IPS-20b (cell line): Measurements from ENCODE around the gene POC5.
"Not testable (repeated sequence)": the region's sequence is repeated elsewhere in the genome, so short reads cannot be mapped to it uniquely, and the experiment has no call there.

Experiments
- H3K27ac ChIP-seq: one replicate; pipeline ENCODE4 v1.5.1; 2013; ENCODE audit warnings: low read length
- H3K27me3 ChIP-seq: 2 replicates; pipeline ENCODE4 v1.6.1; 2013; ENCODE audit warnings: mild to moderate bottlenecking, low read length, inconsistent platforms; ENCODE audit not compliant: insufficient read depth
- H3K36me3 ChIP-seq: 2 replicates; pipeline ENCODE4 v1.6.1; 2013; ENCODE audit warnings: low read depth, mild to moderate bottlenecking, inconsistent platforms, low read length, moderate library complexity; ENCODE audit not compliant: insufficient read depth
- H3K4me1 ChIP-seq: 2 replicates; pipeline ENCODE4 v1.6.1; 2013; ENCODE audit warnings: mild to moderate bottlenecking, control low read depth, inconsistent platforms, low read length, moderate library complexity; ENCODE audit not compliant: insufficient read depth
- H3K4me3 ChIP-seq: 2 replicates; pipeline ENCODE4 v1.5.1; 2013; ENCODE audit warnings: mild to moderate bottlenecking, low read length, inconsistent platforms
- H3K9ac ChIP-seq: 2 replicates; pipeline ENCODE4 v1.6.1; 2013; ENCODE audit warnings: low read depth, mild to moderate bottlenecking, inconsistent platforms, low read length, moderate library complexity
- H3K9me3 ChIP-seq: 2 replicates; pipeline ENCODE4 v1.6.1; 2013; ENCODE audit warnings: mild to moderate bottlenecking, low read depth, low read length, inconsistent platforms; ENCODE audit not compliant: insufficient read depth

POC5 gene

GRCh38 chr5:75701856-75702255 lies 15.4 kb downstream of the POC5 start:
- no peaks in the 10 kb centered on the region for H3K4me1 ChIP-seq
- no peaks in the 10 kb centered on the region for H3K27me3 ChIP-seq
- H3K4me3 ChIP-seq, result no peak overlapping the region
- H3K36me3 ChIP-seq, result peaks cover 26% of the 10 kb centered on the region
- no peak overlapping the region for H3K27ac ChIP-seq
- no peaks in the 10 kb centered on the region for H3K9me3 ChIP-seq
- no peak overlapping the region for H3K9ac ChIP-seq

GRCh38 chr5:75695472-75696351 lies 21.5 kb downstream of the POC5 start:
- not testable (repeated sequence) for H3K4me1 ChIP-seq, H3K27me3 ChIP-seq, H3K9me3 ChIP-seq, H3K9ac ChIP-seq, H3K4me3 ChIP-seq
- H3K36me3 ChIP-seq, result peaks cover 27% of the 10 kb centered on the region
- peak overlapping the region; percentile 47 for H3K27ac ChIP-seq

- Histone ChIP-seq H3K9me3 (no peaks in the 10 kb centered on the region), H3K36me3 (peaks cover 35% of the 10 kb centered on the region), H3K4me3 (no peak overlapping the region), H3K27me3 (no peaks in the 10 kb centered on the region), H3K27ac (no peak overlapping the region), H3K4me1 (no peaks in the 10 kb centered on the region), H3K9ac (no peak overlapping the region)
Observed at GRCh38 chr5:75694781-75695180, 22.5 kb downstream of the POC5 start.

GRCh38 chr5:75690669-75691068 lies 26.6 kb downstream of the POC5 start:
- Histone ChIP-seq H3K27ac (no peak overlapping the region), H3K36me3 (peaks cover 58% of the 10 kb centered on the region)

GRCh38 chr5:75686480-75686879 lies 30.8 kb downstream of the POC5 start:
- Histone ChIP-seq H3K4me1 (no peaks in the 10 kb centered on the region), H3K9ac (no peak overlapping the region), H3K9me3 (no peaks in the 10 kb centered on the region), H3K4me3 (no peak overlapping the region), H3K27ac (no peak overlapping the region), H3K27me3 (no peaks in the 10 kb centered on the region), H3K36me3 (peaks cover 47% of the 10 kb centered on the region)

More at GRCh38 chr5:75690669-75691068, 26.6 kb downstream of the POC5 start:
- Histone ChIP-seq H3K9ac (no peak overlapping the region), H3K4me3 (no peak overlapping the region), H3K4me1 (no peaks in the 10 kb centered on the region), H3K27me3 (no peaks in the 10 kb centered on the region), H3K9me3 (no peaks in the 10 kb centered on the region)

GRCh38 chr5:75685141-75685540 lies 32.1 kb downstream of the POC5 start:
- H3K4me1 ChIP-seq, result no peaks in the 10 kb centered on the region; the same call in 1 of the 2 replicates
- H3K4me3 ChIP-seq, result no peak overlapping the region
- H3K9me3 ChIP-seq, result no peaks in the 10 kb centered on the region
- H3K27me3 ChIP-seq, result no peaks in the 10 kb centered on the region
- no peak overlapping the region for H3K27ac ChIP-seq
- no peak overlapping the region for H3K9ac ChIP-seq
- H3K36me3 ChIP-seq, result peaks cover 36% of the 10 kb centered on the region

- Histone ChIP-seq H3K9ac (no peak overlapping the region), H3K27ac (no peak overlapping the region), H3K4me3 (no peak overlapping the region), H3K27me3 (no peaks in the 10 kb centered on the region), H3K4me1 (no peaks in the 10 kb centered on the region; the same call in 1 of the 2 replicates), H3K9me3 (no peaks in the 10 kb centered on the region), H3K36me3 (peaks cover 12% of the 10 kb centered on the region; the same call in 1 of the 2 replicates)
Observed at GRCh38 chr5:75681125-75681830, 36.0 kb downstream of the POC5 start.

- Histone ChIP-seq H3K27ac (no peak overlapping the region), H3K27me3 (no peaks in the 10 kb centered on the region), H3K36me3 (peaks cover 16% of the 10 kb centered on the region), H3K9me3 (no peaks in the 10 kb centered on the region), H3K4me3 (no peak overlapping the region), H3K4me1 (no peaks in the 10 kb centered on the region; the same call in 1 of the 2 replicates), H3K9ac (no peak overlapping the region)
Observed at GRCh38 chr5:75678155-75678554, 39.1 kb downstream of the POC5 start.

GRCh38 chr5:75677607-75678006 lies 39.6 kb downstream of the POC5 start:
- H3K9ac ChIP-seq, result no peak overlapping the region
- no peaks in the 10 kb centered on the region for H3K27me3 ChIP-seq
- no peak overlapping the region for H3K27ac ChIP-seq
- H3K36me3 ChIP-seq, result peaks cover 17% of the 10 kb centered on the region
- no peak overlapping the region for H3K4me3 ChIP-seq
- H3K4me1 ChIP-seq, result no peaks in the 10 kb centered on the region; the same call in 1 of the 2 replicates
- H3K9me3 ChIP-seq, result no peaks in the 10 kb centered on the region

- Histone ChIP-seq H3K36me3 (peaks cover 17% of the 10 kb centered on the region), H3K4me1 (no peaks in the 10 kb centered on the region; the same call in 1 of the 2 replicates), H3K9me3 (no peaks in the 10 kb centered on the region), H3K9ac (no peak overlapping the region), H3K27me3 (no peaks in the 10 kb centered on the region), H3K27ac (no peak overlapping the region), H3K4me3 (no peak overlapping the region)
Observed at GRCh38 chr5:75675783-75676182, 41.5 kb downstream of the POC5 start.

GRCh38 chr5:75672616-75673015 lies 44.6 kb downstream of the POC5 start:
- Histone ChIP-seq H3K27ac (no peak overlapping the region), H3K4me3 (no peak overlapping the region), H3K36me3 (peaks cover 17% of the 10 kb centered on the region), H3K4me1 (peaks cover 10% of the 10 kb centered on the region; the same call in 1 of the 2 replicates), H3K9ac (no peak overlapping the region), H3K9me3 (no peaks in the 10 kb centered on the region), H3K27me3 (no peaks in the 10 kb centered on the region)

- Histone ChIP-seq H3K36me3 (peaks cover 15% of the 10 kb centered on the region), H3K9me3 (no peaks in the 10 kb centered on the region), H3K9ac (no peak overlapping the region), H3K27me3 (no peaks in the 10 kb centered on the region), H3K27ac (no peak overlapping the region), H3K4me1 (peaks cover 10% of the 10 kb centered on the region; the same call in 1 of the 2 replicates), H3K4me3 (no peak overlapping the region)
Observed at GRCh38 chr5:75671506-75671905, 45.7 kb downstream of the POC5 start.
